Measurements from ENCODE around the gene USP34.
"Not testable (repeated sequence)": the region's sequence is repeated elsewhere in the genome, so short reads cannot be mapped to it uniquely, and the experiment has no call there.

Gene USP34

GRCh38 chr2:61470965-61471904 is at the start of gene USP34:
Gene USP34 (minus strand): TSS chr2:61471087. CDS start chr2:61470692, 395 bp downstream.
- peak; percentile 90 for DNase-seq

DNA sequence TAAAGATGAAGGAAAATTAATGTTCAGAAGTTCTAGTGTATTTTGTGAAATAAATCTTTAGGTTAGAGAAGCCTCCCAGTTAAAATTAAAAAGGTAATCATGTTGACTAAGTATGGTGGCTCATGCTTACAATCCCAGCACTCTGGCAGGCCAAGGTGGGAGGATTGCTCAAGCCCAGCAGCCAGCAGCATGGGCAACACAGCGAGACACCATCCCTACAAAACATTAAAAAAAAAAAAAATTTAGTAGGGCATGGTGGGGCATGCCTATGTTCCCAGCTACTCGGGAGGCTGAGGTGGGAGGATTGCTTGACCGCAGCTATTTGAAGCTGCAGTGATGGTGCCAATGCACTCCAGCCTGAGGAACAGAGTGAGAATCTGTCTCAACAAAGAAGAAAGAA is 49.4 kb upstream of the USP34 start:
- no peak for DNase-seq

- no peak for DNase-seq
These were observed 42.0 kb upstream of the USP34 start for GRCh38 chr2:61512768-61513398.

DNA sequence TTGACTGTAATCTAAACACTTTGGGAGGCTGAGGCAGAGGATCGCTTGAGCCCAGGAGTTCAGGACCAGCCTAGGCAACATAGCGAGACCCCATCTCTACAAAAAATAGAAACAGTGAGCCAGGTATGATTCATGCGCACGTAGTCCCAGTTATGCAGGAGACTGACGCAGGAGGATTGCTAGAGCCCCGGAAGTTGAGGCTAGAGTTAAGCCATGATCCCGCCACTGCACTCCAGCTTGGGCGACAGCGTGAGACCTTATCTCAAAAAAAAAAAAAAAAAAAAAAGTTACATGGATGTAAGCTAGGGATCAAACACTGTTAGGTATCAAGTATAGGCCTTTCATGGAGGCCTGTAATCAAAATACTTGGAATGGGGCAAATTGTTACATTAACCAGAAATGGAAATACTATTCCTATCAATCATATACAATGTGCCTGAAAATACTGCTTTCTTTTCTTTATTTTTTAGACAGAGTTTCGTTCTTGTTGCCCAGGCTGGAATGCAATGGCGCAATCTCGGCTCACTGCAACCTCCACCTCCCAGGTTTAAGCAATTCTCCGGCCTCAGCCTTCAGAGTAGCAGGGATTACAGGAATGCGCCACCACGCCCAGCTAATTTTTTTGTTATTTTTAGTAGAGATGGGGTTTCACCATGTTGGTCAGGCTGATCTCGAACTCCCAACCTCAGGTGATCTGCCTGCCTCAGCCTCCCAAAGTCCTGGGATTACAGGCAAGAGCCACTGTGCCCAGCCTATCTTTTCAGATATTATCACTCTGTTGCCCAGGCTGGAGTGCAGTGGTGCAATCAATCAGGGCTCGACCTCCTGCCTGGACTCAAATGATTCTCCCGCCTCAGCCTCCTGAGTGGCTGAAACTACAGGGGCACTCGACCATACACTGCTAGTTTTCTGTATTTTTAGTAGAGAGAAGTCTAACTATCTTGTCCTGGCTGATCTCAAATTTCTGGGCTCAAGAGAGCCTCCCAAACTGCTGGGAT is 40.1 kb upstream of the USP34 start:
- no peak for DNase-seq

- DNase-seq: no peak
These were observed 34.1 kb upstream of the USP34 start for GRCh38 chr2:61504949-61505348.

DNA sequence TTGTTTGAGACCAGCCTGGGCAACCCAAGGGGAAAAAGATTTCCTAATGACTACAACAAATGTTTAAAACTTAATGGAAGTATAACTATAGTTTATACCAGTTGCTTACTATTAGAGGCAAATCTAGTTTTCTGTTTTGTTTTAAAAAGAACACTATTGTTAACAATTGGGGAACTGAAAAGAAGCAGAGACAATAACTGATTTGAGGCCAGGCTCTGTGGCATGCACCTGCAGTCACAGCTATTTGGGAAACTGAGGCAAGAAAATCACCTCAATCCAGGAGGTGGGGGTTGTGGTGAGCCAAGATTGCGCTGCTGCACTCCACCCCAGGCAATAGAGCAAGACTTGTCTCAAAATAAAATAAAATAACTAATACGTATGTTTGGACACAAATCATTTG is 28.2 kb upstream of the USP34 start:
- DNase-seq: no peak

DNA sequence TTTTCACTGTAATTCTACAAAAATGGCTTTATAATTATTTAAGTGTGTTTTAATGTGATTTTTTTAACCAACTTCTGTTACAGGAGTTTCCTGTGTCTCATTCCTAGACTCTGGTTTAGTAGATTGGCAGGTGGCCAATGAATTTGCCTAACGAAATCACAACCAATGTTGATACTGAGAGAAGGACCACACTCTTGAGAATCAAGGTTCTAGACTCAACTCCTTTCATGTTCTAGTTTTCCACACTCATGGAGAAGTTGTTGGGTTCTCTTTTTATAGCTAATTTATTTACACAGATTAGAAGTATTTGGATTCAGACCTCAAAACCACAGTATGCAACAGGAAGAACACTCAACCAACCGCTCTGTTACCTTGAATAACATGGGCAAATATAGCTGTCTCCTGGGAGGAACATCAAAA is 22.6 kb upstream of the USP34 start:
- no peak for DNase-seq

- DNase-seq: no peak
These were observed 21.6 kb upstream of the USP34 start for GRCh38 chr2:61492476-61492875.

- no peak for DNase-seq
These were observed 14.4 kb upstream of the USP34 start for GRCh38 chr2:61485281-61485680.

GRCh38 chr2:61478086-61478485 is 7.2 kb upstream of the USP34 start:
- no peak for DNase-seq

DNA sequence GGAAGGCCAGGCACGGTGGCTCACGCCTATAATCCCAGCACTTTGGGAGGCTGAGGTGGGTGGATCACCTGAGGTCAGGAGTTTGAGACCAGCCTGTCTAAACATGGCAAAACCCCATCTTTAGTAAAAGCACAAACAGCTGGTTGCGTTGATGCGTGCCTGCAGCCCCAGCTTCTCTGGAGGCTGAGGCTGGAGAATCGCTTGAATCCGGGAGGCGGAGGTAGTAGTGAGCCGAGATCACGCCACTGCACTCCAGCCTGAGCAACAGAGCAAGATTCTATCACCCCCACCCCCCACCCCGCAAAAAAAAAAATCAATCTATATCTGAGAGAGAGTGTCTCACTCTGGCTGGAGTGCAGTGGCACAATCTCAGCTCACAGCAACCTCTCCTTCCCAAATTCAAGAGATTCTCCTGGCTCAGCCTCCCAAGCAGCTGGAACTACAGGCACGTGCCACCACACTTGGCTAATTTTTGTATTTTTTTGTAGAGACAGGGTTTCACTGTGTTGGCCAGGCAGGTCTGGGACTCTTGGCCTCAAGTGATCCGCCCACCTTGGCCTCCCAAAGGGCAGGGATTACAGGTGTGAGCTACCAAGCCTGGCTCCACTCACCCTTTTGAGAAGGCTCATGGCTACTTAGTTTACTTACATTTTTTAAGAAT is 6.2 kb upstream of the USP34 start:
- DNase-seq: not testable (repeated sequence)

DNA sequence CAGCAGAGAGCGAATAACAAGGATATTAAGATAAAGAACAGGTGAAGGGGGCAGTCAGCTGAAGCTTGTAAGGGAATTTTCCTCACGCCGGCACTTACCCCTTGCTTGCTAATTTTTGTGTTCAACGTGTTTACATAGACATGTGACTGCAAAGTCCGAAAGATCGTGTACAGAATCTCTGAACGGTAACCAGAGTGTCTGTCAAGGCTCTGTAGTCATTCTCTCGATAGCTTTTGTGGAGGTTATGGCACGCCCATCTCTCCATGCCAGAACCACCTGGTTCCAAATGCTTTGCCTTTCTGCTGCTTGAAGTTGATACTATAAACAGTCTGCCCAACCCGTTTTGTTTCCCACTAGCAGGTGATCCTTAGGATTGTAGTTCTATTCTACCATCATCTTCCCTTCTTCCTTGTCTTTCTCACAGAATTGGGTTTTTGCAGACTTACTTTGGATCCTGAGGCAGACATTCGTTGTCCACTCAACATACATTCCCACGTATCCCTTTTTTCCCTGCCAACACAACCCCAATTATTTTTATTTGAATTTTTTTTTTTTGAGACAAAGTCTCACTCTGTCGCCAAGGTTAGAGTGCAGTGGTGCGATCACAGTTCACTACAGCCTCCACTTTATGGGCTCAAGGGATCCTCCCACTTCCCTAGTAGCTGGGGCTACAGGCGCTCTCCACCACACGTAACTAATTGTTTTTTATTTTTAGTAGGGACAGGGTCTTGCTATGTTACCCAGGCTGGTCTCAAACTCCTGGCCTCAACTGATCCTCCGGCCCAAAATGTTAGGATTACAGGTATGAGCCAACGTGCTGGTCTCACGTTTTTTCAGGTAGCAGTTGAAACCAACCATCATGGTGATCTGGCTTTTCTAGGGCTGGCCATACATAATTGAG is 1.3 kb upstream of the USP34 start:
- peak; percentile 15 for DNase-seq

DNA sequence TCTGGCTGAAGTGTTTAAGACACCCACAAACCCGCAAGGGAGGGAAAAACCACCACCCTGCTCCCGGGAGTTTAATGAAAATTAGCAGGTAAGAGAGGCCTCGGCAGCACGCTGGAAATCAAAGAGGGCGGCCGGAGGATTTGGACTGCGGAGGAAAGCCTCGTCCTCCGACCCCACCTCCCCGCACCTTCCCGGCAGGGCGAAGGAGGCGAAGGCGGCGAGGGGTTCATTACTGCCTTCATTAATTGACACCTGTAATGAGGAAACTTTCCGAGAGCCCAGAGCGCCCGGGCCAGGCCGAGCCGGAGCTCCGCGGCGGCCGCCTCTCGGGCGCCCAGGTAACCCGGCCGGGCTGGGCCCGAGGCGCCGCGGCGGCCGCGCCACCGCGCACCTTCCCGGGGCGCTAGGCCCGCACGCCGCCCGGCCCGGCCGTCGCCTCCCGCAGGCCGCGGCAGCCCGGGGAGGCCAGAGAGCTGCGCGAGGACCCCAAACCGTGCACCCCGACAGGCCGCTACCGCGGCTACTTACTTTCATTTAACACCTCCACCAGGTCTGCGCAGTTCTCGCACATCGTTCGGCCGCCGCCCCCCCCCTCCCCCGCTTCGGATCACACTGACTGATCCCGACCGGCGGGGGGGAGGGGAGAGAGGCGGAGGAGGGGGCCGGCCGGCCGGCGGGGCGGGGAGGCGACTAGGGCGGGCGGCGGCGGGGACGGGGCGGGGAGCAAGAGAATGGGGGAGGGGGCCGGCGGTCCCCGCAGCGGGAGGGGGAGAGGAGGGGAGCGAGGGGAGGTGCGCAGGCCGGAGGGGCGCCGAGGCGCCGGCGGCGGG is 550 bp downstream of the USP34 start:
- peak; percentile 83 for DNase-seq

- no peak for DNase-seq
These were observed 1.3 kb downstream of the USP34 start for GRCh38 chr2:61469424-61470121.

- DNase-seq: not testable (repeated sequence)
These were observed 2.7 kb downstream of the USP34 start for GRCh38 chr2:61468231-61468630.

GRCh38 chr2:61465045-61465444 is 5.8 kb downstream of the USP34 start:
- no peak for DNase-seq

- DNase-seq: no peak
These were observed 7.0 kb downstream of the USP34 start for GRCh38 chr2:61463769-61464475.

DNA sequence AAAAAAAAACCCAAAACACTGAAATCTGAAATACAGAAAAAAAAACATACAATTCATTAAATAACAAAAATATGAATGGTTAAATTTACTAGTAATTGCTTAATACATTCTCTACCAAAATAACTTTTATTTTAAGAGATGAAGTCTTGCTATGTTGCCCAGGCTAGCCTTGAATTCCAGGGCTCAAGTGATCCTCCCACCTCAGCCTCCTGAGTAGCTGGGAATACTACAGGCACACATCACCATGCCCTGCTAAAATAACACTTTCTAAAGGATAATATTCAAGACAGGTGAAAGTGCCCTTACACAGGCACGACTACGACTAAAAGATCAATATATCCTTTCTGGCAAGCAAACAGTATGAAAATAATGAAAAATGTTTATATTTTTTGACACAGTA is 9.5 kb downstream of the USP34 start:
- no peak for DNase-seq

- DNase-seq: no peak
These were observed 10.7 kb downstream of the USP34 start for GRCh38 chr2:61460163-61460562.
